GM19468 (cell line): ENCODE data around the gene IGHMBP2.
"Not testable (repeated sequence)": the region's sequence is repeated elsewhere in the genome, so short reads cannot be mapped to it uniquely, and the experiment has no call there.

Experiments used
- ATAC-seq: cut with Tn5 transposase; IDR thresholded peaks from one replicate; pipeline ENCODE4 v1.9.1; 2021; ENCODE audit warnings: mild to moderate bottlenecking, moderate library complexity, moderate number of reproducible peaks; ENCODE audit not compliant: unreplicated experiment; ENCODE audit errors: extremely low read depth

IGHMBP2 gene

DNA sequence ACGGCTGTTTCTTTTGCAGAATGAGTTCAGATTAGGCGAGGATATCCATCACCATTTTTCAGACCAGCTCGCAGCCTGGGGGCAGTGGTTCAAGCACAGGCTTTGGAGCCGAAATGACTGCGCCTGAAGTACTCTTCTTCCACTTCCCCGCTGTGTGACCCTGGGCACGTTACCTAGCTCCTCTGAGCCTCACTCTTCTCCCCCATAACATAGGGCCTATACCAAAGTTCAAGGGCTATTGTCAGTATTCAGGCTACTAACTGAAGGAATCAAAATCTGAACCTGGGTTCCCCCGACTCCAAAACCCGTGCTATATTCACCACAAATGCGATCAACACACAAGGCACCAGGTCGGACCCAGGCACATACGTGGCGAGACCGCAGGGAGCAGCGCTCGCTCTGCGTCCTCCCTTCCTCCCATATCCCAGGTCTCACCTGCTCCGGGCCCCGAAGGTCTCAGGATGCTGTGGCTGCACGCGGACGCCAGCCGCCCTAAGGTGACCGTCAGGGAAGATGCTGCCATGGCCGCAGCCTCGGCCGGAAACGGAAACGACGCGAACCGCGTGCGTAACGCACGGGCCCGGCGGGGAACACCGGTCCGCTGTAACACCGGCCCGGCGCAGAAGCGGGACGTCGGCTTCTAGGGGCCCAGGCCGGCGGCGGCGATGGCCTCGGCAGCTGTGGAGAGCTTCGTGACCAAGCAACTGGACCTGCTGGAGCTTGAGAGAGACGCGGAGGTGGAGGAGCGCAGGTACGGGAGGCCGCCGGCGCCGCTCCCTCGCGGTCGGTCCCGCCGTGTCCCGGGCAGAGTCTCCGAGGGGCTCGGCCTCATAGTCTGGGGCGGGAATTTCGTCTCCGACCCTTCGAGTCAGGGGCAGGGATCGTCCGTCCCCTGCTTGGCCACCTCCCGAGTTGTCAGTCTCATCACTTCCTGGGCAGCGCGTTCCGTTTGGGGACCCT lies at the start of gene IGHMBP2, which contains the start of gene MRPL21:
Gene IGHMBP2 (plus strand): TSS at position 604 of the 960 bp plus-strand sequence. CDS start 62 bp downstream, at position 666.
Gene MRPL21 (minus strand): TSS at position 545 of the 960 bp plus-strand sequence. CDS start 22 bp downstream, at position 523.
- ATAC-seq: peak; percentile 86

DNA sequence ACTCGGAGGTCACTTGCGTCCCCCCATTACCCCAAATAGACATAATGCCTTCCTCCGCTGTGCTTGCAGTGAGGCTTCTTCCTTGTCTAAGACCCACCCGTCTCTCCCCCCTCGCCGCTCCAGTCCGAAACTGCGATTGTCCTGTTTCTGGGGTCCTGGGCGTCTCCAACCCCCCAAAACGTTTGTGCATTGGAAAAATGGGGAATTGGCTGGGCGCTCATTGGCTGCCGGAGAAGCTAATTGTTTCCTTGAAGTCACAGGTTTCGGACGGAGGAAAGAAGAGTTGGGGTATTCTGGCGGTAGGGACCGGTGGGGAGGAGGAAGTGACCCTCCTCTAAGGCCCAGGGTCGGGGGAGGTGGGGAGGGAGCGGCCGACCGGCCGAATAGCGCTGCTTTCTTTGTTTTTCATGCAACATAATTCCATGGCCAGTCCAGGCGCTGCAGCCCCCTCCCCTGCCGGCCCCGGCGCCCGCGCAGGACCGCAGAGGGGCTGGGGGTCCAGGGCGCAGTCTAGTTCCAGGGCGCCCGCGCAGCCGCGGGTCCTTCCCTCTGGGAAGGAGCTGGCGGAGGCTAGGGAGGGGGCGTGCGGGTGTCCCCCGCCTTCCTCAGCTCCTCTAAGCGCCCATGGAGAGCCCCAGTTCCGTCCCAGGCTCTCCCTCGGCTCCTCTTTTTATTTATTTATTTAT lies 49.3 kb upstream of the IGHMBP2 start:
- no peak for ATAC-seq

DNA sequence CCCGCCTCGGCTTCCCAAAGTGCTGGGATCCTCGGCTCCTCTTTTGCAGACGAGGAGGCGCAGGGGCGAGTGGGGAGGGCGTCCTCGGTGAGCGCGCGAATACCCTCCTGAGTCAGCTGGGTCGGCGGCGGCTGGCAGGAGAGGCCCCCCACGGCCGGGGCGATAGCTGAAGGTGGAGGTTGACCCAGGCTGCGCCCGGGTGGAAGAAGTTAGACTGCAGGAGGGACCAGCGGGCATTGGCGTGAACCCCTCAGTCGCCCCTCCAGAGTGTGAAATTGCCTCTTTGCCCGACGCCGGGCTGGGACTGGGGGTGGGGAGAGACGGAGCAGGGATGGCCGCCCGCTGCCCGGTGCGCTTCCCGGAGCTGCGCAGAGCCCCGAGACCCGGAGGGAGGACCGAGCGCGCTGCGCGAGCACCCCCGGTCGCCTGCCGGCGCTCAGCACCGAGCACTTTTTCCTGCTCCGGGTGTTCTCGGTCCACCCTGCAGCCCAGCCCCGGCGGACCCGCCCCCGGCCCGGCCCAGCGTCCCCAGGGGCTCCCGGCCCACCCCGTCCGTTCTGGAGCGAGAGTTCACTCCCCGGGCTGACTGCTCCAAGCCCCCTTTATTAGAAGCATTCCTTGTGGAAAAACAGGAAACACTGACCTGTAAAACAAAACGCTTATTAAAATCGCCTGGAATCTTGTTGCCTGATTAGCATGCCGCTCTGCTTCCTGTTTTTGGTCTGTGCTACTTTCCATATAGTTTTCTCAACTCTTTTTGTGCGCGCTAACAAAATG lies 48.3 kb upstream of the IGHMBP2 start:
- ATAC-seq: no peak

DNA sequence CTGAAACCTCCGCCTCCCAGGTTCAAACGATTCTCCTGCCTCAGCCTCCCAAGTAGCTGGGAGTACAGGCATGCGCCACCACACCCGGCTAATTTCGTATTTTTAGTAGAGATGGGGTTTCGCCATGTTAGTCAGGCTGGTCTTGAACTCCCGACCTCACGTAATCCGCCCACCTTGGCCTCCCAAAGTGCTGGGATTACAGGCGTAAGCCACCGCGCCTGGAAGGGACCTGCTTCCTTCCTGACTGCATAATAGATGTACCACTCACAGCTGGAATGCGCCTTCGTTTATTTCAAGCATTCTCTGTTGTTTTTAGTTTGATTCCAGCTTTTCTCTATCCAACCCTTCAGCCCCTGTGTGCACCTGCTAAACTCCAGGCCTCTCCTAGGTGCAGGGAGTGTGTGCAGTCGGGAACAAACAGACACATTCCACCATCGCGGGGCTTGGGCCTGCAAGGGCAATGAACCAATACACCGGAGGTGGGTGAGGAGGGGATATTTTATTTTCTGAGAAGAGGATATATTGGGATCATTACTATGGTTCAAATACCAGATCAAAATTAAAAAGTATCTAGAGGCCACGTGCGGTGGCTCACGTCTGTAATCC lies 47.2 kb upstream of the IGHMBP2 start:
- ATAC-seq: not testable (repeated sequence)

DNA sequence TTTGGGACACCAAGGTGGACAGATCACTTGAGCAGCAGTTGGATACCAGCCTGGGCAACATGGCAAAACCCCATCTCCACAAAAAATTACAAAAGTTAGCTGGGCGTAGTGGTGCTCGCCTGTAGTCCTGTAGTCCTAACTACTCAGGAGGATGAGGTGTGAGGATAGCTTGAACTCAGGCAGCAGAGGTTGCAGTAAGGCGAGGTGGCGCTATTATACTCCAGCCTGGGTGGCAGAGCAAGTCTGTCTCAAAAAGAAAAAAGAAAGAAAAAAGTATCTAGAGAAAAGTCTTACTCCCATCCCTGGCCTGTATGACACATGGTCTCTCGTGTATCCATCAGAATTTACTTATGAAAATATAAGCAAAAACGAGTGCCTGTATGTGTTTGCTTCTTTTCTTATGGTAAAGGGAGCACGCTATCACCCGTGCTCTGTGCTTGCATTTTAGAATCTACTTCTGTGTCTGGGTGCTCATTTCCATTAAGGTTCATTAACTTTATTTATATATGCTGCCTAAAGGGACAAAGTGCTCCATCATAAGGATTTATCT lies 46.6 kb upstream of the IGHMBP2 start:
- no peak for ATAC-seq

DNA sequence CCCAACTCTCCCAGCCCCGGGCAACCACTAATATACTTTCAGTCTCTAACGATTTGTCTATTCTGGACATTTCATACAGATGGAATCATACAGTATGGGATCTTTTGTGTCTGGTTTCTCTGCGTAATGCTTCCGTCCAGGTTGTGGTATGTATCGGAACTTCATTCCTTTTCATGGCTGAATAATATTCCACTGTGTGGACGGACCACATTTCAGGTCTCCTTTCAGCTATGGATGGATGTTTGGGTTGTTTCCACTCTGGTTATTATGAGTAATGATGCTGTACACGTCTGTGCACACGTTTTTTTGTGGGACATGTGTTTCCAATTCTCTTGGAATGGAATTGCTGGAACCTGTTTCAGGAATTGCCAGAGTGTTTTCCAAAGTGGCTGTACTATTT lies 44.6 kb upstream of the IGHMBP2 start:
- ATAC-seq: no peak

- ATAC-seq: no peak
These were observed 41.3 kb upstream of the IGHMBP2 start for GRCh38 chr11:68862421-68862820.

GRCh38 chr11:68863553-68864265 lies 40.0 kb upstream of the IGHMBP2 start:
- no peak for ATAC-seq

DNA sequence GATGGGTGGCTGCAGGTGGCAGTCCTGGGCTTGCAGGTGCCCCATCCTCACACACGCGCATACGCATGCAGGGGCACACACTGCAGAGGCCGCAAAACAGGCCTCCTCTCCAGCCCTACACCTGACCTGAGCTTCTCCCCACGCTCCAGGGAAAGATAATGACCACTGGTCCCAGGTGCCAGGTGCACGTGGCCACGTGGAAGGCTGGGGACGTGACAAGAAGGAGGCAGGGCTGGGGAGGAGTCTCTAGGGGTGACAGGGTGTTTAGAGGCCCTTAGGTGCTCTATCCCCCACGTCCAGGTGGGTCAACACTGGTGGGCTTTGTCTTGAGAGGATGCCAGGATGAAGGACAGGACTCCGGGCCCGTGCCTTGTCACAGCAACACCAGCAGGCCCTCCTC lies 38.5 kb upstream of the IGHMBP2 start:
- no peak for ATAC-seq

DNA sequence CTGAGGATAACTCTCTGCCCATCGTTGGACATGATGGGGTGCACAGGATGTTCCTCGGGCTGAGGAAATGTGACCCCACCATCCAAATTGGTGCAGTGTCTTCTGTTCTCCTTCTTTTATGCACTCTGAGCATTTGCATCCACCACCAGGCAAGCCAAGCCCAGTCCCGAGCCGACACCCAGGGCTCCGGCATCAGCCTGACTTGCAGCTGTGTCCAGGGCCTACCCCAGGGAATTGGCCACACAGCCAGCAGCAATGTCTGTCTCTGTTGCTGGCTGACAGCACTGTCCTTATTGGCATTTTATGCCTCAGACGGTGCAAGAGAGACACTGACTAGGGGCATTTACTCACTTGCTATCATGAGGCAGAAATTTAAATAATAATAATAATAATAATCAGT lies 36.6 kb upstream of the IGHMBP2 start:
- no peak for ATAC-seq

DNA sequence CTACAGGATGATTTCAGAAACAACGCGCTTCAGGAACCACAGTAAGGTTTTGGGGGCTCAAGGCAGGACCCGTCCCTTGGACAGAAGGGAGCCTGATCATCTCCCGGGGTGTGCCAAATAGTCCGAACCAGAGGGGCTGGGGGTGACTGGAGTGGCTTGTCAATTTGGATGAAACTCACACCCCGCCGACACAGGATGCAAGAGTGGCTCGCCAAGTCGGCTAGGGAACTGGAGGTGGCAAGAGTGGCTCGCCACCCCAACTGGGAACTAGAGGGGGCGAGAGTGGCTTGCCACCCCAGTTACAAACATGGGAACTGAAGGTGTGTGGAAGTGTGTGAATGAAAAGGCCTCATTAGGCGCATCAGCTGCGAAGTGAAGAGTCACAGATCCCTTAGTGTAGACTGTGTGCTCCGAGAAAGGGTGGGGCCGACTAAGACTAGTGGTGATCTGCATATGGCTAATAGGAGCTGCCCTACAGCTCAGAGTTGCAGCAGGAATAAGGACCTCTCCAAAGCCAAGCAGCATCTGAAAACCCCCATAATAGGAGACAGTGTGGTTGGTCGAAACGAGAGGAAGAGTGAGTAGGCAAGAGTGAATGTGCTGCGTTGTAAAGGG lies 35.4 kb upstream of the IGHMBP2 start:
- ATAC-seq: no peak

DNA sequence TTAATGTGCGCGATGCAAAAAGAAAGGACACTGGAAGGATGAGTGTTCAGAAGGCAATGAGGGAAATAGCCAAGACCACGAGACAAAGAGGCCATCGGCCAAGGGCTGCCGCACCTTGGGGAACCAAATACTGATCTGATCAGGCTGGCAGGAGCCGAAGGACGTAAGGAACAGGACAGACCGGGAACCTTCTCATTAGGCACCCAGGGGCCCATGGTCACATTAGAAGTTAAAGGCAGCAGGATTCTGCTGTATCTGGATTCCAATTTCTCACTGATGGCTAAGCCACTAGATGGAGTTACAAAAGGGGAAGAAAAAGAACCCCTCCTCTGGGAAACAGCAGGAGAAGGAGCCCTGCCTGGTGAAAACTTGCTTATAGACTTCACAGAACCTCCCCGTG lies 33.2 kb upstream of the IGHMBP2 start:
- ATAC-seq: no peak

GRCh38 chr11:68872216-68873003 lies 31.3 kb upstream of the IGHMBP2 start:
- no peak for ATAC-seq

DNA sequence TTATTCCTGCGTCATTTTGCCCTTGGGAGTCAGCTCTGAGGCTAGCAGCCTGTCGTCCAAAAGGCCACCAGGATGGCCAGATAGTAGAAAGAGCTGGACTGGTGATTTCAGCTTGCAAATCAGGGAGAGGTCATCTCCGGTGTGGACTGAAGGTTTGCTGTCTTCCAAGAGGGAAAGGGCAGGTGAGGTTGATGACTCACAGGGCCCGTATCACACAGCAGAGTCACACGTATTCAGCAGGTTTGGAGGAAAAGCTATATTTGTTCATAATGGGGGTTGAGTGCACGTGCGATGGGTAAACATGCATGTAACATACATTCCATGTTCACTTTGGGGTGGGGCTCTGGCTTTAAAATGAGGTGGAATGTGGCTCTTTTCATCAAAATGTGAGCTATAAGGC lies 25.7 kb upstream of the IGHMBP2 start:
- no peak for ATAC-seq

- ATAC-seq: no peak
These were observed 22.8 kb upstream of the IGHMBP2 start for GRCh38 chr11:68880851-68881250.

DNA sequence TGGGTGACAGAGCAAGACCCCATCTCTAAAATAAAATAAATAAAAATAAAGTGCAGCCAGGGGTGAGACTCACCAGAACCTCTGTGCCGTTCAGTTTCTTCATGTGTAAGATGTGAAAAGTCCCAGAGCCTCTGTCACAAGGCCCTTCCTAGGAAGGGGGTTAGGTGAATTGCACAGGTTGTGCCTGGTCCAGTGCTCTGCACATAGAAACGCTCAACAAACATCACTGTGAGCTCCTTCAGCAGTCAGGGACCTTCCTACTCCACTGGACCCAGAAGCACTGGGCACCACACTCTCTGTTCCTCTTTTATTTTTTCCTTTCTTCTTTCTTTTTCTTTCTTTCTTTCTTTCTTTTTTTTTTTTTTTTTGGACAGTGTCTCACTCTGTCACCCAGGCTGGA lies 22.4 kb upstream of the IGHMBP2 start:
- ATAC-seq: no peak

GRCh38 chr11:68882391-68882790 lies 21.3 kb upstream of the IGHMBP2 start:
- ATAC-seq: no peak

GRCh38 chr11:68884827-68885226 lies 18.9 kb upstream of the IGHMBP2 start:
- ATAC-seq: not testable (repeated sequence)
